ENCODE results near the gene KCNK15. TPM values are rescaled to one million over a fixed set of nuclear protein-coding genes. Genes with fewer than 3 reads are reported as not detected.

Gene KCNK15
- total RNA-seq, 1 donor from 2014 or later = 0.09 TPM

DNA sequence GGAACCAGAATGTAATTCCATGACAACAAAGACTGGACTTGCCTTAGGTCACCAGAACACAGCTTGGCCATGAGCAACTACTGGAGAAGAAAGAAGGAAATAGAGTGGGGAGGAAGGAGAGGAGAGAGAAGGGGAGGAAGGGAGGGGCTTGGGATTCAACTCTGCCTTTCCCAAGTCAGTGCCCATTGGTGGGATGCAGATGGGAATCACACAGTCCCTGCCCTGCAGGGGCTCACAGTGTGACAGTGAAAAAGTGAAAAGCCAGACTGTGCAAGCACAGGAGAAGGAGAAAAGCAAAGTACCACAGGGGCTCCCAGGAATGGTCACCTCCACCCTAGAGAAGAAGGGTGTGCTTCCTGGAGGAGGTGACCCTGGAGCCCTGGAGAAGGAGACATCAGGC lies 50.6 kb downstream of the KCNK15 start:
- TF ChIP-seq, protein P1, sequence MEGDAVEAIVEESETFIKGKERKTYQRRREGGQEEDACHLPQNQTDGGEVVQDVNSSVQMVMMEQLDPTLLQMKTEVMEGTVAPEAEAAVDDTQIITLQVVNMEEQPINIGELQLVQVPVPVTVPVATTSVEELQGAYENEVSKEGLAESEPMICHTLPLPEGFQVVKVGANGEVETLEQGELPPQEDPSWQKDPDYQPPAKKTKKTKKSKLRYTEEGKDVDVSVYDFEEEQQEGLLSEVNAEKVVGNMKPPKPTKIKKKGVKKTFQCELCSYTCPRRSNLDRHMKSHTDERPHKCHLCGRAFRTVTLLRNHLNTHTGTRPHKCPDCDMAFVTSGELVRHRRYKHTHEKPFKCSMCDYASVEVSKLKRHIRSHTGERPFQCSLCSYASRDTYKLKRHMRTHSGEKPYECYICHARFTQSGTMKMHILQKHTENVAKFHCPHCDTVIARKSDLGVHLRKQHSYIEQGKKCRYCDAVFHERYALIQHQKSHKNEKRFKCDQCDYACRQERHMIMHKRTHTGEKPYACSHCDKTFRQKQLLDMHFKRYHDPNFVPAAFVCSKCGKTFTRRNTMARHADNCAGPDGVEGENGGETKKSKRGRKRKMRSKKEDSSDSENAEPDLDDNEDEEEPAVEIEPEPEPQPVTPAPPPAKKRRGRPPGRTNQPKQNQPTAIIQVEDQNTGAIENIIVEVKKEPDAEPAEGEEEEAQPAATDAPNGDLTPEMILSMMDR (IDR thresholded peaks at IDR 0.05) = no peak
- ChIA-PET CTCF (no interaction called here), POLR2A (no interaction called here)
- no peaks in the 10 kb centered on the region for H3K4me1 Mint-ChIP-seq
- DNase-seq (no peak), ATAC-seq (ENCODE audit: low read depth) (no peak)
- H3K36me3 Mint-ChIP-seq (ENCODE audit: low read depth) = no peaks in the 10 kb centered on the region
- intact Hi-C loops (cut with micrococcal nuclease) = no loop called here
- no peaks in the 10 kb centered on the region for H3K9me3 Mint-ChIP-seq
- peaks cover 11% of the 10 kb centered on the region for H3K27me3 Mint-ChIP-seq
- H3K4me3 Mint-ChIP-seq = no peak overlapping the region
- H3K27ac Mint-ChIP-seq = no peak overlapping the region

DNA sequence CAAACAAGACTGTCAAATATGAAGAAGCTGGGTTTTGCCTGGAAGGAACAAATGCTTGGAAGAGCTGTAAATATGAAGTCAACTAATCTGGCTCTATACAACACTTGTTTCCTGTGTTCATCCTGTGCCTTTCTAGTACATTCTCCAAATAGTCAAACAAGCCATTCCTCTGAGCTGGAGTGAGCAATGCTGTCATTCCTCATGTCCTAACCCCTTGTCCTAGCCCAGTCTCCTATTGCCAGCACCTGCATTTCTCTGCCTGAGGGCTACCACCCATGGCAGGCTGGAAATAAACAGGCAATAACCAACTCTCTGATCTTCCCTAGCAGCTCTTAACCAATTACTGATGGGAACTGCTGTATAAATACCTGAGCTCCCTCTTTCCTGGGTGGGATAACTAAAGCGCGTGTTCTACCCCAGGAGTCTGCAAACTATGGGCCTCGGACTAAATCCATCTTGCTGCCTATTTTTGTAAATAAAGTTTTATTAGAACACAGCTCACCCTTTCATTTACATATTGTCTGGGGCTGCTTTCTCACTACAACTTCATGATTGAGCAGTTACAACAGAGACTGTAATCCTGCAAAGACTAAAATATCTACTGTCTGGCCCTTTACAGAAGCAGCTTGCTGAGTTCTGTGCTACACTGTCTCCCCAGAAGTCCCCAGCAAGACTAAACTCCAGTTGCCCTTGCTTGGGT lies 51.2 kb downstream of the KCNK15 start:
- Mint-ChIP-seq H3K9me3 (no peaks in the 10 kb centered on the region), H3K27me3 (peaks cover 6% of the 10 kb centered on the region), H3K4me3 (no peak overlapping the region), H3K27ac (no peak overlapping the region), H3K4me1 (no peaks in the 10 kb centered on the region), H3K36me3 (ENCODE audit: low read depth) (no peaks in the 10 kb centered on the region)
- ATAC-seq (ENCODE audit: low read depth) = no peak
- ChIA-PET CTCF (no interaction called here), POLR2A (no interaction called here)
- TF ChIP-seq, protein P1 (IDR thresholded peaks at IDR 0.05) = no peak
- intact Hi-C loops (cut with micrococcal nuclease) = no loop called here
- no peak for DNase-seq

DNA sequence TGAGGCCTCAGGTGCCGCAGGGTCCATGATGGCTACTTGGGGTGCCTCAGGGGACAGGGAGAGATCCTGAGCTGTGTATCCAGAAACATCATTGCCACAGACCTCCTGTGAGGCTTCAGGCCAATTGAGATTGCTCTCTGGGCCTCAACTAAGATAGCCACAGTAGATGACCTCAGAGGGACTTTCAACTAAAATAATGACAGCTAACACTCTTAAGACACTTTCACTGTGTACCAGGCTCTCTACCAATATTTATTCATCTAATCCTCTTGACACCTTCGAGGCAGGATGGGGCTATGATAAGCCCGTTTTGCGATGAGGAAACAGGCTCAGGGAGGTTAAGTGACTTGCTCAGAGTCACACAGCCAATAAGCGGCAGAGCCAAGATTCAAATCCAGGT lies 54.0 kb downstream of the KCNK15 start:
- ATAC-seq (ENCODE audit: low read depth) = no peak
- POLR2A ChIA-PET = no interaction called here
- CTCF ChIA-PET = no interaction called here
- intact Hi-C loops (cut with micrococcal nuclease) = no loop called here
- Mint-ChIP-seq H3K27me3 (peaks cover 11% of the 10 kb centered on the region), H3K4me3 (no peak overlapping the region), H3K27ac (no peak overlapping the region), H3K36me3 (ENCODE audit: low read depth) (no peaks in the 10 kb centered on the region), H3K4me1 (no peaks in the 10 kb centered on the region), H3K9me3 (no peaks in the 10 kb centered on the region)
- no peak for DNase-seq
- TF ChIP-seq, protein P1 (IDR thresholded peaks at IDR 0.05) = no peak

- TF ChIP-seq, protein P1 (IDR thresholded peaks at IDR 0.05) = no peak
- ChIA-PET CTCF (no interaction called here), POLR2A (no interaction called here)
- H3K36me3 Mint-ChIP-seq (ENCODE audit: low read depth) = no peaks in the 10 kb centered on the region
- ATAC-seq (ENCODE audit: low read depth) = no peak
- peaks cover 16% of the 10 kb centered on the region for H3K27me3 Mint-ChIP-seq
- no peak overlapping the region for H3K4me3 Mint-ChIP-seq
- H3K9me3 Mint-ChIP-seq = no peaks in the 10 kb centered on the region
- H3K27ac Mint-ChIP-seq = no peak overlapping the region
- intact Hi-C loops (cut with micrococcal nuclease) = no loop called here
- DNase-seq = no peak
- H3K4me1 Mint-ChIP-seq = no peaks in the 10 kb centered on the region
Measured at GRCh38 chr20:44800391-44801046, 54.9 kb downstream of the KCNK15 start.

Other genes starting within 250 kb of the KCNK15 start
- gene SERINC3, start 223.8 kb upstream of the KCNK15 start, total RNA-seq = 38.1 and 41.4 TPM in 2 replicates
- gene PKIG, start 163.3 kb upstream of the KCNK15 start, total RNA-seq = 181 and 191 TPM in 2 replicates
- 68.9 and 72.3 TPM in 2 replicates for gene ADA, start 94.2 kb upstream of the KCNK15 start, total RNA-seq
- not detected in 2 replicates for gene CCN5, start 30.5 kb upstream of the KCNK15 start, total RNA-seq
- not detected in 2 replicates for gene RIMS4, start 64.7 kb downstream of the KCNK15 start, total RNA-seq
- 234 and 246 TPM in 2 replicates for gene YWHAB, start 139.8 kb downstream of the KCNK15 start, total RNA-seq
- 49.5 and 61.1 TPM in 2 replicates for gene PABPC1L, start 164.2 kb downstream of the KCNK15 start, total RNA-seq
- 18.2 and 22.7 TPM in 2 replicates for gene TOMM34, start 214.5 kb downstream of the KCNK15 start, total RNA-seq
- 219 and 245 TPM in 2 replicates for gene STK4, start 220.6 kb downstream of the KCNK15 start, total RNA-seq